ENCODE results near the gene ECD. TPM values are rescaled to one million over a fixed set of nuclear protein-coding genes. Genes with fewer than 3 reads are reported as not detected.

ECD gene
- polyA plus RNA-seq, 3 donors, result 14.1 to 20.2 (median 16.7) TPM

- DNase-seq, result no peak
- Histone ChIP-seq H2AFZ (ENCODE audit: insufficient read depth, low read depth, low read length, poor library complexity, severe bottlenecking) (no peak overlapping the region), H3K79me2 (ENCODE audit: insufficient read depth, low read length) (no peaks in the 10 kb centered on the region), H3K27me3 (ENCODE audit: control insufficient read depth in 2 of 2, insufficient read depth in 2 of 2, low read length in 2 of 2) (no peaks in the 10 kb centered on the region), H4K20me1 (ENCODE audit: insufficient read depth, low read length) (no peaks in the 10 kb centered on the region), H3K27ac (ENCODE audit: low read depth in 1 of 2, low read length in 2 of 2) (no peak overlapping the region), H3K36me3 (replicated peaks in 1 of 2; ENCODE audit: control insufficient read depth in 1 of 2, insufficient read depth in 2 of 2, low read length in 2 of 2) (peaks cover 80 to 92% of the 10 kb centered on the region in 2 donors), H3K4me1 (ENCODE audit: control insufficient read depth in 1 of 2, insufficient read depth in 2 of 2, low read length in 2 of 2) (no peaks in the 10 kb centered on the region), H3K9ac (ENCODE audit: insufficient read depth, low read length, poor library complexity, severe bottlenecking) (no peak overlapping the region), H3K4me3 (replicated peaks in 1 of 3; ENCODE audit: low read depth in 2 of 3, low read length in 3 of 3) (no peak overlapping the region), H3K9me3 (replicated peaks in 1 of 2; ENCODE audit: control insufficient read depth in 1 of 2, insufficient read depth in 1 of 2, low read length in 2 of 2) (no peaks in the 10 kb centered on the region), H3K4me2 (replicated peaks; ENCODE audit: extremely low read depth, low read length, poor library complexity, severe bottlenecking) (no peak overlapping the region)
- Mint-ChIP-seq H3K27ac (no peak overlapping the region), H3K36me3 (peaks cover 63 to 95% of the 10 kb centered on the region in 2 donors), H3K4me3 (no peak overlapping the region), H3K4me1 (no peaks in the 10 kb centered on the region), H3K27me3 (ENCODE audit: low read depth in 3 of 3) (peaks cover 0 to 2% (median 0%) of the 10 kb centered on the region in 3 donors), H3K9me3 (no peaks in the 10 kb centered on the region)
- no CpG with 5 or more reads among the region's 3 CpGs for WGBS (ENCODE audit: insufficient coverage)
- intact Hi-C loops (cut with micrococcal nuclease), result loop anchor here in 1 of 2 donors (10.0 kb wide), 1 partner anchor 47 kb away; the partner anchor contains the start of gene P4HA1
- TF ChIP-seq CTCF (IDR thresholded peaks at IDR 0.05), result no peak
Observed at GRCh38 chr10:73141603-73142002, 26.2 kb downstream of the ECD start.

DNA sequence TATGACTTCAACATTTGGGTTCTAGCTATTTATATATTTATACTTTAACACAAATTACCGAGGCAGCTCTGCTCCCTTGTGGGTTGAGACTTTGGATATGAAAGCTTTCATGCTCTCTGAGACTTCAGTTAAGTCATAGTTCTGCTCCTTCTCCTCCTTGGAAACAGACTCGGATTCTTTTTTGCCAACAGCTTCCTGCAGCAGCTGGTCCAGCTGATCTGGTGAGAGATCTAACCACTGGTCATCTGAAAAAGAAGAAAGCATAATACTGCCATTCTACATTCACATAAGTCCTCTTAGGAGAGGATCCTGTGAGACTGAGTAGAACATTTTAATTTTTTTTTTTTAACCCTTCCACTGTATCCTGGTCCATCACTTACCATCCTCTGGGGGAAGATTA lies 28.6 kb downstream of the ECD start:
- Histone ChIP-seq H3K4me2 (replicated peaks; ENCODE audit: extremely low read depth, low read length, poor library complexity, severe bottlenecking) (no peak overlapping the region), H2AFZ (ENCODE audit: insufficient read depth, low read depth, low read length, poor library complexity, severe bottlenecking) (no peak overlapping the region), H3K9ac (ENCODE audit: insufficient read depth, low read length, poor library complexity, severe bottlenecking) (no peak overlapping the region), H3K36me3 (replicated peaks in 1 of 2; ENCODE audit: control insufficient read depth in 1 of 2, insufficient read depth in 2 of 2, low read length in 2 of 2) (peaks cover 83 to 91% of the 10 kb centered on the region in 2 donors), H3K79me2 (ENCODE audit: insufficient read depth, low read length) (no peaks in the 10 kb centered on the region), H3K27ac (ENCODE audit: low read depth in 1 of 2, low read length in 2 of 2) (no peak overlapping the region), H3K9me3 (replicated peaks in 1 of 2; ENCODE audit: control insufficient read depth in 1 of 2, insufficient read depth in 1 of 2, low read length in 2 of 2) (no peaks in the 10 kb centered on the region), H3K27me3 (ENCODE audit: control insufficient read depth in 2 of 2, insufficient read depth in 2 of 2, low read length in 2 of 2) (no peaks in the 10 kb centered on the region), H3K4me3 (replicated peaks in 1 of 3; ENCODE audit: low read depth in 2 of 3, low read length in 3 of 3) (no peak overlapping the region), H3K4me1 (ENCODE audit: control insufficient read depth in 1 of 2, insufficient read depth in 2 of 2, low read length in 2 of 2) (no peaks in the 10 kb centered on the region), H4K20me1 (ENCODE audit: insufficient read depth, low read length) (no peaks in the 10 kb centered on the region)
- H3K4me3 Mint-ChIP-seq, result no peak overlapping the region
- H3K27me3 Mint-ChIP-seq (ENCODE audit: low read depth in 3 of 3), result peaks cover 0 to 2% (median 0%) of the 10 kb centered on the region in 3 donors
- H3K4me1 Mint-ChIP-seq, result no peaks in the 10 kb centered on the region
- WGBS (ENCODE audit: insufficient coverage), result no CpG with 5 or more reads among the region's 2 CpGs
- intact Hi-C loops (cut with micrococcal nuclease), result no loop called here
- no peak for DNase-seq
- peak overlapping the region in 1 of 7 donors; percentile 40 for H3K27ac Mint-ChIP-seq
- no peaks in the 10 kb centered on the region for H3K9me3 Mint-ChIP-seq
- peaks cover 66 to 95% of the 10 kb centered on the region in 2 donors for H3K36me3 Mint-ChIP-seq
- TF ChIP-seq CTCF (IDR thresholded peaks at IDR 0.05), result no peak
